Activated CD8-positive, alpha-beta T cell treated with anti-CD3 and anti-CD28 coated beads, Interleukin-2, amount 10 ng/mL, durations not matched to agents 7 days and 5 days (primary cell): ENCODE measurements around the gene TPCN2. TPM values are rescaled to one million over a fixed set of nuclear protein-coding genes. Genes with fewer than 3 reads are reported as not detected.
"Not testable (repeated sequence)": the region's sequence is repeated elsewhere in the genome, so short reads cannot be mapped to it uniquely, and the experiment has no call there.

Source experiments
- ATAC-seq: fragments of 150-1000 bp; cut with Tn5 transposase; one replicate; pipeline ENCODE4 v1.10.0; 2021; ENCODE audit warnings: moderate library complexity
- CTCF ChIA-PET: fragments of 350-600 bp; sonication (Branson Sonifier 250); formaldehyde crosslinking; loops from one replicate; lab custom pipeline; 2021; ENCODE audit warnings: antibody characterized with exemption; lab: Charles Lee
- POLR2A ChIA-PET: fragments of 350-600 bp; sonication (Branson Sonifier 250); formaldehyde crosslinking; loops from one replicate; lab custom pipeline; 2021; ENCODE audit warnings: antibody characterized with exemption; lab: Charles Lee
- DNase-seq: peaks from one replicate; pipeline ENCODE4 v3.0.0-alpha.2; 2020
- H3K27ac Mint-ChIP-seq: one replicate; pipeline ENCODE4 v1.8.0; 2021; ENCODE audit warnings: mild to moderate bottlenecking, mixed read lengths
- H3K27me3 Mint-ChIP-seq: one replicate; pipeline ENCODE4 v1.8.0; 2021; ENCODE audit warnings: low read depth, mixed read lengths
- H3K36me3 Mint-ChIP-seq: one replicate; pipeline ENCODE4 v1.8.0; 2021; ENCODE audit warnings: low read depth, mixed read lengths
- H3K4me1 Mint-ChIP-seq: one replicate; pipeline ENCODE4 v1.8.0; 2021; ENCODE audit warnings: low read depth, mixed read lengths
- H3K4me3 Mint-ChIP-seq: one replicate; pipeline ENCODE4 v1.8.0; 2021; ENCODE audit warnings: mild to moderate bottlenecking, mixed read lengths
- H3K9me3 Mint-ChIP-seq: one replicate; pipeline ENCODE4 v1.8.0; 2022; ENCODE audit warnings: mixed read lengths; ENCODE audit not compliant: insufficient read depth
- total RNA-seq, 2 experiments: library from RNA; stranded (reverse); gene quantifications; one replicate each; pipeline ENCODE4 v1.2.3, GENCODE V29; 2021

Gene TPCN2
- total RNA-seq, 2 experiments from 2014 or later = 19.1 to 21.2 TPM

GRCh38 chr11:69148806-69149205 lies 100.1 kb downstream of the TPCN2 start:
- Mint-ChIP-seq H3K4me1 (peaks cover 5% of the 10 kb centered on the region), H3K36me3 (no peaks in the 10 kb centered on the region), H3K27me3 (peaks cover 2% of the 10 kb centered on the region), H3K4me3 (no peak overlapping the region), H3K27ac (peak overlapping the region; percentile 23), H3K9me3 (peaks cover 4% of the 10 kb centered on the region)
- ChIA-PET CTCF (interaction anchor here (0.6 kb wide), 1 partner anchor 587 kb away, joined by 3 read pairs; no protein-coding TSS in a partner anchor), POLR2A (no interaction called here)
- DNase-seq (no peak), ATAC-seq (no peak)

- H3K36me3 Mint-ChIP-seq, DNase-seq, H3K9me3 Mint-ChIP-seq, ATAC-seq, POLR2A ChIA-PET, H3K4me1 Mint-ChIP-seq, H3K27me3 Mint-ChIP-seq, H3K4me3 Mint-ChIP-seq, CTCF ChIA-PET: not testable (repeated sequence)
- peak overlapping the region; percentile 23 for H3K27ac Mint-ChIP-seq
These were observed 100.8 kb downstream of the TPCN2 start for GRCh38 chr11:69149338-69150045.

- ChIA-PET POLR2A (no interaction called here), CTCF (no interaction called here)
These were observed 101.4 kb downstream of the TPCN2 start for GRCh38 chr11:69150175-69150574.

GRCh38 chr11:69151836-69152235 lies 103.1 kb downstream of the TPCN2 start:
- Mint-ChIP-seq H3K36me3 (no peaks in the 10 kb centered on the region), H3K4me1 (peaks cover 5% of the 10 kb centered on the region), H3K27me3 (no peaks in the 10 kb centered on the region), H3K27ac (no peak overlapping the region), H3K4me3 (no peak overlapping the region), H3K9me3 (peaks cover 4% of the 10 kb centered on the region)
- CTCF ChIA-PET = no interaction called here
- POLR2A ChIA-PET = no interaction called here
- DNase-seq = no peak
- no peak for ATAC-seq

More at GRCh38 chr11:69150175-69150574, 101.4 kb downstream of the TPCN2 start:
- Mint-ChIP-seq H3K27me3 (peaks cover 2% of the 10 kb centered on the region), H3K9me3 (peaks cover 4% of the 10 kb centered on the region), H3K36me3 (no peaks in the 10 kb centered on the region), H3K4me1 (peaks cover 5% of the 10 kb centered on the region), H3K4me3 (no peak overlapping the region), H3K27ac (no peak overlapping the region)
- ATAC-seq (no peak), DNase-seq (no peak)

- ATAC-seq = no peak
- Mint-ChIP-seq H3K4me1 (peaks cover 5% of the 10 kb centered on the region), H3K9me3 (peaks cover 4% of the 10 kb centered on the region), H3K4me3 (no peak overlapping the region), H3K36me3 (no peaks in the 10 kb centered on the region), H3K27ac (no peak overlapping the region), H3K27me3 (no peaks in the 10 kb centered on the region)
- CTCF ChIA-PET = no interaction called here
- no peak for DNase-seq
- POLR2A ChIA-PET = no interaction called here
These were observed 104.1 kb downstream of the TPCN2 start for GRCh38 chr11:69152733-69153421.

GRCh38 chr11:69153661-69154060 lies 104.9 kb downstream of the TPCN2 start:
- H3K9me3 Mint-ChIP-seq = peaks cover under 1% of the 10 kb centered on the region
- no peaks in the 10 kb centered on the region for H3K27me3 Mint-ChIP-seq
- H3K4me1 Mint-ChIP-seq = peaks cover 5% of the 10 kb centered on the region
- no peak overlapping the region for H3K4me3 Mint-ChIP-seq
- no peak overlapping the region for H3K27ac Mint-ChIP-seq
- DNase-seq (no peak), ATAC-seq (no peak)
- POLR2A ChIA-PET = no interaction called here
- no peaks in the 10 kb centered on the region for H3K36me3 Mint-ChIP-seq
- CTCF ChIA-PET = interaction anchor here (1.2 kb wide), 1 partner anchor 11 kb away, joined by 3 read pairs; no protein-coding TSS in a partner anchor

GRCh38 chr11:69154211-69154913 lies 105.6 kb downstream of the TPCN2 start:
- H3K4me1 Mint-ChIP-seq = no peaks in the 10 kb centered on the region
- DNase-seq = no peak
- no peak overlapping the region for H3K4me3 Mint-ChIP-seq
- no peaks in the 10 kb centered on the region for H3K9me3 Mint-ChIP-seq
- H3K27me3 Mint-ChIP-seq = no peaks in the 10 kb centered on the region
- no peaks in the 10 kb centered on the region for H3K36me3 Mint-ChIP-seq
- no peak overlapping the region for H3K27ac Mint-ChIP-seq
- POLR2A ChIA-PET = no interaction called here
- CTCF ChIA-PET = interaction anchor here (1.2 kb wide), 1 partner anchor 10 kb away, joined by 3 read pairs; no protein-coding TSS in a partner anchor
- no peak for ATAC-seq

GRCh38 chr11:69154938-69155301 lies 106.2 kb downstream of the TPCN2 start:
- no peaks in the 10 kb centered on the region for H3K27me3 Mint-ChIP-seq
- H3K27ac Mint-ChIP-seq = no peak overlapping the region
- no peaks in the 10 kb centered on the region for H3K4me1 Mint-ChIP-seq
- DNase-seq (no peak), ATAC-seq (no peak)
- CTCF ChIA-PET = interaction anchor here (1.2 kb wide), 1 partner anchor 9 kb away, joined by 3 read pairs; no protein-coding TSS in a partner anchor
- POLR2A ChIA-PET = no interaction called here
- H3K9me3 Mint-ChIP-seq = no peaks in the 10 kb centered on the region
- no peak overlapping the region for H3K4me3 Mint-ChIP-seq
- no peaks in the 10 kb centered on the region for H3K36me3 Mint-ChIP-seq

GRCh38 chr11:69155302-69156234 lies 106.8 kb downstream of the TPCN2 start, which contains the start of gene SMIM38:
TSS of gene SMIM38 (plus strand) at chr11:69155935. CDS start at chr11:69157847, 1,912 bp downstream.
- no peaks in the 10 kb centered on the region for H3K9me3 Mint-ChIP-seq
- H3K36me3 Mint-ChIP-seq = no peaks in the 10 kb centered on the region
- H3K4me3 Mint-ChIP-seq = no peak within 1 kb of the TSS
- H3K4me1 Mint-ChIP-seq = no peaks in the 10 kb centered on the region
- ChIA-PET CTCF (no interaction called here), POLR2A (no interaction called here)
- ATAC-seq (no peak), DNase-seq (no peak)
- H3K27me3 Mint-ChIP-seq = no peaks in the 10 kb centered on the region
- no peak within 1 kb of the TSS for H3K27ac Mint-ChIP-seq

- no peaks in the 10 kb centered on the region for H3K9me3 Mint-ChIP-seq
- no peaks in the 10 kb centered on the region for H3K27me3 Mint-ChIP-seq
- ChIA-PET CTCF (no interaction called here), POLR2A (no interaction called here)
- no peaks in the 10 kb centered on the region for H3K36me3 Mint-ChIP-seq
- no peaks in the 10 kb centered on the region for H3K4me1 Mint-ChIP-seq
- H3K27ac Mint-ChIP-seq = no peak overlapping the region
- DNase-seq (no peak), ATAC-seq (no peak)
- H3K4me3 Mint-ChIP-seq = no peak overlapping the region
These were observed 107.5 kb downstream of the TPCN2 start for GRCh38 chr11:69156235-69156639.

- no peaks in the 10 kb centered on the region for H3K27me3 Mint-ChIP-seq
- ChIA-PET CTCF (no interaction called here), POLR2A (no interaction called here)
- no peak overlapping the region for H3K27ac Mint-ChIP-seq
- DNase-seq (no peak), ATAC-seq (no peak)
- no peaks in the 10 kb centered on the region for H3K9me3 Mint-ChIP-seq
- H3K4me3 Mint-ChIP-seq = no peak overlapping the region
- H3K4me1 Mint-ChIP-seq = no peaks in the 10 kb centered on the region
- no peaks in the 10 kb centered on the region for H3K36me3 Mint-ChIP-seq
These were observed 108.0 kb downstream of the TPCN2 start for GRCh38 chr11:69156673-69157155.
